Fibroblast of mammary gland (primary cell): Measurements from ENCODE around the gene YPEL2.
"Not testable (repeated sequence)": the region's sequence is repeated elsewhere in the genome, so short reads cannot be mapped to it uniquely, and the experiment has no call there.

Source experiments
- DNase-seq: peaks from one replicate; pipeline ENCODE4 v3.0.0-alpha.2; 2010; ENCODE audit warnings: low read depth
- H3K4me3 ChIP-seq: 2 replicates; pipeline ENCODE4 v1.5.1; 2011; ENCODE audit warnings: low read depth, mild to moderate bottlenecking, low read length, moderate library complexity; ENCODE audit not compliant: control insufficient read depth
- TF ChIP-seq, protein P1 (sequence below): conservative IDR thresholded peaks from 2 replicates; pipeline ENCODE4 v1.5.1; 2011; ENCODE audit warnings: low read depth, low read length, inconsistent platforms; ENCODE audit not compliant: control insufficient read depth, insufficient read depth

Gene YPEL2

DNA sequence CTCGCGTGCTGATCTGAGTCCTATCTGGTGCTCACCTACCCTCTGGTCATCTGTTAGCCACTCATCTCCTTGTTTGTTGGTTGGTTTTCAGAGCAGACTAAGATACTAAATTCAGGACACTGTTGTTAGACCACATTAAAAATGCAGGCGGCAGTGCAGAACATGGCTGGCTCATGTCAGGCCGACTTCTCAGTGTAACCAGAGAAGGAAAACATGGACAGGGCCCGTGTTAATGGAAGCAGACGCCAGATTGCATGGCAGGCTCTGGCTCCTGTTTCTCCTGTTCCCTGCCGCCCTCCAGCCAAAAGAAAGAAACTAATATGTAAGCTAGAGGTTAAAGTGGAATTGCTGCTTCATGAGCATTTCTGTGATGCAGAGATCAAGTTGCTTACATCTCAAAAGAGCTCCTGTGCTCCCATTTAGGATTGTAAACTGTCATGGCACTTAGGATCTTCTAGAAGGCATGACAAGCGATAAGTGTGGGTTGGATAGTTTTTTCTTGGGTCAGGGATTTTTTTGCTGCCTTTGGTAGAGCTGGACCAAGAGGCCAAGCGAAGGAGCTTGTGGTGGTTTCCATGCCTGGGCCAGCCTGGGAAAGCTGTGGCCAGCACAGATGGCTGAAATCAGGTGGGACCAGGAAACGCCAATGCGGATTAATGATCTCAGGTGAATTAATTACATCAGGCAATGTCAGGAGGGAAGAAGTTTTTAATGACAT, 56.1 kb downstream of the YPEL2 start:
- TF ChIP-seq, protein P1, sequence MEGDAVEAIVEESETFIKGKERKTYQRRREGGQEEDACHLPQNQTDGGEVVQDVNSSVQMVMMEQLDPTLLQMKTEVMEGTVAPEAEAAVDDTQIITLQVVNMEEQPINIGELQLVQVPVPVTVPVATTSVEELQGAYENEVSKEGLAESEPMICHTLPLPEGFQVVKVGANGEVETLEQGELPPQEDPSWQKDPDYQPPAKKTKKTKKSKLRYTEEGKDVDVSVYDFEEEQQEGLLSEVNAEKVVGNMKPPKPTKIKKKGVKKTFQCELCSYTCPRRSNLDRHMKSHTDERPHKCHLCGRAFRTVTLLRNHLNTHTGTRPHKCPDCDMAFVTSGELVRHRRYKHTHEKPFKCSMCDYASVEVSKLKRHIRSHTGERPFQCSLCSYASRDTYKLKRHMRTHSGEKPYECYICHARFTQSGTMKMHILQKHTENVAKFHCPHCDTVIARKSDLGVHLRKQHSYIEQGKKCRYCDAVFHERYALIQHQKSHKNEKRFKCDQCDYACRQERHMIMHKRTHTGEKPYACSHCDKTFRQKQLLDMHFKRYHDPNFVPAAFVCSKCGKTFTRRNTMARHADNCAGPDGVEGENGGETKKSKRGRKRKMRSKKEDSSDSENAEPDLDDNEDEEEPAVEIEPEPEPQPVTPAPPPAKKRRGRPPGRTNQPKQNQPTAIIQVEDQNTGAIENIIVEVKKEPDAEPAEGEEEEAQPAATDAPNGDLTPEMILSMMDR, result no peak
- H3K4me3 ChIP-seq, result no peak overlapping the region
- no peak for DNase-seq

- TF ChIP-seq, protein P1, result no peak
- H3K4me3 ChIP-seq, result no peak overlapping the region
- no peak for DNase-seq
Observed at GRCh38 chr17:59388069-59388556, 56.7 kb downstream of the YPEL2 start.

GRCh38 chr17:59389066-59389465, 57.6 kb downstream of the YPEL2 start:
- DNase-seq, result no peak
- TF ChIP-seq, protein P1, result no peak
- no peak overlapping the region for H3K4me3 ChIP-seq

DNA sequence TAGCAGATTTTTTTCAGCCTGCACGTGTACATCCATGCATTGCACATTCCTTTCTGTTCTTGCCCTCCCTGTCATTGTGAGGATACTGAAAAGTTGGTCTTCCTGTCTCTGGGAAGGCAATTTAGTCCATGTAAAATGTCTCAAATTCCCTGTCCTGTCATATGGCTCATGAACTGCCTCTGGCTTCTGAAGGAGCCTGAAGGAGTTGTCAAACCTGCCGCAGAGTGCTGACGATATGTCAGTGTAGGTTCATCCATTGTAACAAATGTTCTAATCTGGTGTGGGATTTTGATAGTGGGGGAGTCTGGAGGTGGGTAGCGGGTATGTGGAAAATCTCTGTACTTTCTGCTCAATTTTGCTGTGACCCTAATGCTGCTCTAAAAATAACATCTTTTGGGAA, 59.6 kb downstream of the YPEL2 start:
- no peak overlapping the region for H3K4me3 ChIP-seq
- TF ChIP-seq, protein P1, result no peak
- no peak for DNase-seq

DNA sequence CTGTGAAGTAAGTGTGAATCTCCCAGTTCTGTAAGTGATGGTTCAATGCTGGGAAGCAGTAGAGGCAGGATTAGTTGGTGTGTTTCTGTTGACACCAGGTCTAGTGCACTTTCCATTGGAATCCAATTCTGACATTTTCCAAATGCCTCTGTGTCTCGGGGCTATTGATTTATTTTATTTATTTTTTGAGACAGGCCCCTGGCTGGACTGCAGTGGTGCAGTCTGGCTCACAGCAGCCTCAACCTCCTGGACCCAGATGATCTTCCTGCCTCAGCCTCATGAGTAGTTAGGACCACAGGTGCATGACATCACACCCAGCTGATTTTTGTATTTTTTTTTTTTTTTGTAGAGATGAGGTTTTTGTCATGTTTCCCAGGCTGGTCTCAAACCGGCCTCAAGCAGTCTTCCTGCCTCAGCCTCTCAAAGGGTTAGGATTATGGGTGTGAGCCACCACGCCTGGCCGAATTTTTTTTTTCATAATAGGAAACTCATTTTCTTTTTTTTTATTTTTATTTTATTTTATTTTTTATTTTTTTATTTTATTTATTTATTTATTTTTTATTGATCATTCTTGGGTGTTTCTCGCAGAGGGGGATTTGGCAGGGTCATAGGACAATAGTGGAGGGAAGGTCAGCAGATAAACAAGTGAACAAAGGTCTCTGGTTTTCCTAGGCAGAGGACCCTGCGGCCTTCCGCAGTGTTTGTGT, 61.7 kb downstream of the YPEL2 start:
- no peak overlapping the region for H3K4me3 ChIP-seq
- DNase-seq, result no peak
- TF ChIP-seq, protein P1, result no peak

GRCh38 chr17:59393742-59394410, 62.4 kb downstream of the YPEL2 start:
- H3K4me3 ChIP-seq, DNase-seq: not testable (repeated sequence)
